OCI-LY3 (cell line): ENCODE results near the gene H2AZ2.
"Not testable (repeated sequence)": the region's sequence is repeated elsewhere in the genome, so short reads cannot be mapped to it uniquely, and the experiment has no call there.

Experiments
- EZH2phosphoT487 ChIP-seq: fragments of 200-600 bp; shearing (Covaris generic); IDR thresholded peaks from 2 replicates; pipeline ENCODE4 v1.6.1; 2018; ENCODE audit warnings: antibody characterized with exemption, mixed run types, low read depth
- TF ChIP-seq, protein P1 (sequence below): fragments of 200-600, 300-600 bp; sonication (generic); IDR thresholded peaks from 2 replicates; pipeline ENCODE4 v1.5.1; 2014; ENCODE audit warnings: antibody characterized with exemption, low read length, low read depth

DNA sequence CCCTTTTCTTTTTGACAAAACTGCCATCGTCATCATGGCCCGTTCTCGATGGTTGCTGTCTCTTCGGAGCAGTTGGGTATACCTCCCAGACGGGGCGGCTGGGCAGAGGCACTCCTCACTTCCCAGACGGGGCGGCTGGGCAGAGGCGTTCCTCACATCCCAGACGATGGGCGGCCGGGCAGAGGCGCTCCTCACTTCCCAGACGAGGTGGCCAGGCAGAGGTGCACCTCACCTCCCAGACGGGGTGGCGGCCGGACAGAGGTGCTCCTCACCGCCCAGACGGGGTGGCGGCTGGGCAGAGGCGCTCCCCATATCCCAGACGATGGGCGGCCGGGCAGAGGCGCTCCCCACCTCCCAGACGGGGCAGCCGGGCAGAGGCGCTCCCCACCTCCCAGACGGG is 22.9 kb upstream of the H2AZ2 start:
- TF ChIP-seq, protein P1, sequence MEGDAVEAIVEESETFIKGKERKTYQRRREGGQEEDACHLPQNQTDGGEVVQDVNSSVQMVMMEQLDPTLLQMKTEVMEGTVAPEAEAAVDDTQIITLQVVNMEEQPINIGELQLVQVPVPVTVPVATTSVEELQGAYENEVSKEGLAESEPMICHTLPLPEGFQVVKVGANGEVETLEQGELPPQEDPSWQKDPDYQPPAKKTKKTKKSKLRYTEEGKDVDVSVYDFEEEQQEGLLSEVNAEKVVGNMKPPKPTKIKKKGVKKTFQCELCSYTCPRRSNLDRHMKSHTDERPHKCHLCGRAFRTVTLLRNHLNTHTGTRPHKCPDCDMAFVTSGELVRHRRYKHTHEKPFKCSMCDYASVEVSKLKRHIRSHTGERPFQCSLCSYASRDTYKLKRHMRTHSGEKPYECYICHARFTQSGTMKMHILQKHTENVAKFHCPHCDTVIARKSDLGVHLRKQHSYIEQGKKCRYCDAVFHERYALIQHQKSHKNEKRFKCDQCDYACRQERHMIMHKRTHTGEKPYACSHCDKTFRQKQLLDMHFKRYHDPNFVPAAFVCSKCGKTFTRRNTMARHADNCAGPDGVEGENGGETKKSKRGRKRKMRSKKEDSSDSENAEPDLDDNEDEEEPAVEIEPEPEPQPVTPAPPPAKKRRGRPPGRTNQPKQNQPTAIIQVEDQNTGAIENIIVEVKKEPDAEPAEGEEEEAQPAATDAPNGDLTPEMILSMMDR = not testable (repeated sequence)
- not testable (repeated sequence) for TF ChIP-seq EZH2phosphoT487
